Activated T-cell treated with anti-CD3 and anti-CD28 coated beads, Interleukin-2, amount 50 U/mL, for 24 hours (primary cell): Measurements from ENCODE around the gene NUDT12.

ENCODE experiments used
- DNase-seq: peaks from one replicate; pipeline ENCODE4 v3.0.0-alpha.2; 2020
- H3K27ac Mint-ChIP-seq: 2 replicates; pipeline ENCODE4 v1.8.0; 2020; ENCODE audit warnings: mild to moderate bottlenecking, mixed read lengths
- H3K27me3 Mint-ChIP-seq: 2 replicates; pipeline ENCODE4 v1.8.0; 2020; ENCODE audit warnings: mixed read lengths
- H3K36me3 Mint-ChIP-seq: 2 replicates; pipeline ENCODE4 v1.8.0; 2020; ENCODE audit warnings: low read depth, mixed read lengths
- H3K4me1 Mint-ChIP-seq: 2 replicates; pipeline ENCODE4 v1.8.0; 2020; ENCODE audit warnings: low read depth, mixed read lengths
- H3K4me3 Mint-ChIP-seq: 2 replicates; pipeline ENCODE4 v1.8.0; 2020; ENCODE audit warnings: mild to moderate bottlenecking, moderate library complexity, mixed read lengths
- H3K9me3 Mint-ChIP-seq: 2 replicates; pipeline ENCODE4 v1.8.0; 2020; ENCODE audit warnings: mixed read lengths

Gene NUDT12

DNA sequence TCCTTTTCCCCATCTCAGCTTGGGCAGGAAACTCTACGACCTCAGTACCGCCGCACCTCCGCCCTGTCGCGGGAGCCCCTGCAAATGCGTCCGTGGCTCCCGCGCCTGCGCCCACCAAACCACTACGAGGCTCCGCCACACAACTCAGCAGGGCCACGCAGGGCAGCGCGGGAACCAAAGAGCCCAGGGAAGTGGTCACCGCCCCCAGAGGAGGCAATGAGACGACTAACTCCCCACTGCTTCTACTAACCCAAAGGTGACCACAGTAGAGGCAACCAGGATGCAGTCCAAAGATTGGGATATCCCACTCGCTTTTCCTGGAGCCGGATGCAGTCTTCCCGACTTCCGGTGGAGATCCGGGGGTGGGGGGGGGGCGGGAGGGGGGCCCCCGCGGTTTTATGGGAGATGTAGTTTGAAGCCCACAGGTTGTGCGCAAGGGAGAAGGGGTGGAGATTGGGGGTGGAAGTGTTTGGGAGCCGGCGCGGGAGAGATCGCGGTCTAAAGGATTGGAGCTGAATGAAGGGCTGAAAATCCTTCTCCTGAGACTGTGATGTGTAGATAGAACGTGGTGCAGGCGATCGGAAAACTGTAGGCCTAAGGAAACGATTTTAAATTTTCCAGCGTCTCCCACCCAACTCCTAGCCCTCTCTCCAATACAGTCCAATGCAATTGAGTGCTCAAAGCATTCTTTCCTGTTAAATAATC lies at the start of gene NUDT12:
TSS of gene NUDT12 (minus strand) at position 337 of the 705 bp plus-strand sequence. CDS start 2,541 bp downstream, outside the sequence.
- no peaks in the 10 kb centered on the region for H3K27me3 Mint-ChIP-seq
- peaks cover 18% of the 10 kb centered on the region for H3K4me1 Mint-ChIP-seq
- H3K36me3 Mint-ChIP-seq = peaks cover 3% of the 10 kb centered on the region
- H3K4me3 Mint-ChIP-seq = peak within 1 kb of the TSS; percentile 81
- H3K27ac Mint-ChIP-seq = peak within 1 kb of the TSS; percentile 87
- DNase-seq = peak; percentile 72
- no peaks in the 10 kb centered on the region for H3K9me3 Mint-ChIP-seq

- H3K27ac Mint-ChIP-seq = no peak overlapping the region
- H3K4me3 Mint-ChIP-seq = no peak overlapping the region
- H3K36me3 Mint-ChIP-seq = no peaks in the 10 kb centered on the region
- no peaks in the 10 kb centered on the region for H3K4me1 Mint-ChIP-seq
- H3K27me3 Mint-ChIP-seq = no peaks in the 10 kb centered on the region
- DNase-seq = no peak
- H3K9me3 Mint-ChIP-seq = no peaks in the 10 kb centered on the region
Observed at GRCh38 chr5:103607346-103607745, 44.8 kb upstream of the NUDT12 start.

DNA sequence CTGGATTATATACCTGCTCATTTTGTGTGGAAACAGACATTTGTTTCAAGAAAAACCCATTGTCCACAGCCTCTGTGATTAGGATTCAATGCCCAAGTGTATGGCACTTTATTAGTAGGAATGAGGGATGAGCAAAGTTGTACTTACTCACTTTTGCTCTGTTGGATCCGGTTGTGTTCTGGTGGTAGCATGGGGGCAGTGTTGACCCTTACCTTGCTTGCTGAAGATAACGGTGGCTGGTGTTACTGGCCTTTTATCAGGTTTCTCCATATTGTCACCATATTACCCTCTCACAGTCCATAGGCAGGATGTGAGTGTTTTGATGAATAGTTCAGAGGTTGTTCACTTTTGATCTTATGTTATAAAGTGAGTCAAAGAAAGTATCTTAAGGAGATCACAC lies 42.7 kb upstream of the NUDT12 start:
- H3K4me3 Mint-ChIP-seq = no peak overlapping the region
- no peaks in the 10 kb centered on the region for H3K9me3 Mint-ChIP-seq
- no peak for DNase-seq
- no peaks in the 10 kb centered on the region for H3K4me1 Mint-ChIP-seq
- no peak overlapping the region for H3K27ac Mint-ChIP-seq
- no peaks in the 10 kb centered on the region for H3K36me3 Mint-ChIP-seq
- no peaks in the 10 kb centered on the region for H3K27me3 Mint-ChIP-seq

DNA sequence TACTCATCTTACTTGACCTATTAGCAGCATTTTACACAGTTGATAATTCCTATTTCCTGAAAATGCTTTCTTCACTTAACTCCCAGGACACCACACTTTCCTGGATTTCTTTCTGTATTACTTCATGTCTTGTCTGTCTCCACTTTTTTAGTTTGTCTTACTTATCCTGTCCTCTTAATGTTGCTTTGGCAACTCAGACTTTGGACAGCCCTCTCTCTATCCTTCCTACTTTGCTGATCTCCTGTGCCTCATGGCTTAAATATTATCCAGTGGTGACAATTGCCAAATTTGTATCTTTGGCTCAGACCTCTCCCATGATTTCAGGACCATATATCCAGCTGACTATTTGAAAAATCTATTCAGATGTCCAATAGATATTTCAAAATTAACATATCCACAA lies 39.8 kb upstream of the NUDT12 start:
- no peak overlapping the region for H3K4me3 Mint-ChIP-seq
- H3K27me3 Mint-ChIP-seq = peaks cover 1% of the 10 kb centered on the region
- DNase-seq = no peak
- H3K27ac Mint-ChIP-seq = no peak overlapping the region
- no peaks in the 10 kb centered on the region for H3K36me3 Mint-ChIP-seq
- H3K9me3 Mint-ChIP-seq = no peaks in the 10 kb centered on the region
- no peaks in the 10 kb centered on the region for H3K4me1 Mint-ChIP-seq

- no peak for DNase-seq
- H3K27ac Mint-ChIP-seq = no peak overlapping the region
- H3K9me3 Mint-ChIP-seq = no peaks in the 10 kb centered on the region
- no peaks in the 10 kb centered on the region for H3K4me1 Mint-ChIP-seq
- peaks cover 3% of the 10 kb centered on the region for H3K27me3 Mint-ChIP-seq
- H3K36me3 Mint-ChIP-seq = no peaks in the 10 kb centered on the region
- H3K4me3 Mint-ChIP-seq = no peak overlapping the region
Observed at GRCh38 chr5:103601314-103601713, 38.7 kb upstream of the NUDT12 start.

DNA sequence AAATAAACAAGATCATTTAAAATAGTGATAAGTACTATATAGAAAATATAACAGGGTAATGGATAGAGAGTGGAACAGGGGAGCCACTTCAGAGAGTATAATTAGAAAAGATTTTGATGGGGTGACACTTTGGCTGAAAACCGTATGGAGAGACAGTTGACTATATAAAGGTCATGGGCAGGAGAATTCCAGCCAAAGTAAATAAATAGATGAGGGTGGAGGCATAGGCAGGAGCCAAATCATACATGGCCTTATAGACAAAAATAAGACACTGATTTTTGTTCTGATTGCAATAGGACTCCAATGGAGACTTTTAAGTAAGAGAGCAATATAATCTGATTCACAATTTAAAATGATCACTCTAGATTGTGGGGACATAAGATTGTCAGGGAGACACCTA lies 37.5 kb upstream of the NUDT12 start:
- Mint-ChIP-seq H3K27me3 (peaks cover 7% of the 10 kb centered on the region), H3K27ac (no peak overlapping the region), H3K36me3 (no peaks in the 10 kb centered on the region), H3K4me1 (no peaks in the 10 kb centered on the region), H3K9me3 (no peaks in the 10 kb centered on the region), H3K4me3 (no peak overlapping the region)
- DNase-seq = no peak

- Mint-ChIP-seq H3K27ac (no peak overlapping the region), H3K27me3 (peaks cover 11% of the 10 kb centered on the region), H3K36me3 (no peaks in the 10 kb centered on the region), H3K4me3 (no peak overlapping the region), H3K9me3 (no peaks in the 10 kb centered on the region), H3K4me1 (no peaks in the 10 kb centered on the region)
- no peak for DNase-seq
Observed at GRCh38 chr5:103598997-103599566, 36.5 kb upstream of the NUDT12 start.

- H3K9me3 Mint-ChIP-seq = no peaks in the 10 kb centered on the region
- H3K36me3 Mint-ChIP-seq = no peaks in the 10 kb centered on the region
- H3K27me3 Mint-ChIP-seq = peaks cover 5% of the 10 kb centered on the region
- DNase-seq = no peak
- no peaks in the 10 kb centered on the region for H3K4me1 Mint-ChIP-seq
- no peak overlapping the region for H3K4me3 Mint-ChIP-seq
- no peak overlapping the region for H3K27ac Mint-ChIP-seq
Observed at GRCh38 chr5:103590221-103590620, 27.6 kb upstream of the NUDT12 start.

DNA sequence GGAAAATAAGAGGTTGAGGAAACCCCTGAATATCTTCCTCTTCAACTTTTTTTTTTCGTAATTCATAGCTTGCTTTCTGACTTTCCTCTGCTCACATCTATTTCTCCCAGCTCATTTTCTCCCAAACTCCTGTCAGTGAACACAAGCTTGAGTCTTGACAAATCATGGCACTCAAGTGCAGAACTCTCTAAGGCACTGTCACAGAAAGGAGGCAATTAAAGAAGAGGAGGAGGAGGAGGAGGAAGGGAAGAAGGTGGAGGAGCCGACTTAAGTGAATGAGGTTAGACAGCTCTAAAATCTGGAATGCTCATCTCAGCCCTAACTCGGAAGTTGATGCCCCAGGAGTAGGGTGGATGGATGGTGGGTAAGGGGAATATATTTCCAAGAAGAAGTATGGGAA lies 27.2 kb upstream of the NUDT12 start:
- DNase-seq = no peak
- H3K36me3 Mint-ChIP-seq = no peaks in the 10 kb centered on the region
- H3K4me1 Mint-ChIP-seq = no peaks in the 10 kb centered on the region
- H3K4me3 Mint-ChIP-seq = no peak overlapping the region
- H3K27me3 Mint-ChIP-seq = peaks cover 3% of the 10 kb centered on the region
- no peaks in the 10 kb centered on the region for H3K9me3 Mint-ChIP-seq
- no peak overlapping the region for H3K27ac Mint-ChIP-seq

DNA sequence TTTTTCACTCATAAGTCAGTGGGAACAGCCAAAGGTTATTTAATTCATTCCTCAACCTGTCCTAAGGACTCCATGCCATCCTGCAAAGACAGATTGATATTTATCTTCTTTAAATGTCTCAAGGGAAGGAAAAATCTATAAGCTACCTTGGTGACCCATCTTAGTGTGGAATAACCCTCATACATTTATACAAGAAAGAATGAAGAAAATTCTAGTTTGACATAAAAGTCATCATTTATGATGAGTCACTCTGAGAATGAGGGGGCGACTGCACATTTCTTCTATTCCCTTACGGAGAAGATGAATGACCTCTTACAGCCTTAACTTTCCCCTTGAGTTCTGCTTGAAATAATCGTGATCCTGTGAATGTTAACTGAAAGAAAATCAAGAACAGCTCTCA lies 26.8 kb upstream of the NUDT12 start:
- Mint-ChIP-seq H3K4me3 (no peak overlapping the region), H3K27me3 (peaks cover under 1% of the 10 kb centered on the region), H3K36me3 (no peaks in the 10 kb centered on the region), H3K4me1 (no peaks in the 10 kb centered on the region), H3K27ac (no peak overlapping the region), H3K9me3 (no peaks in the 10 kb centered on the region)
- DNase-seq = no peak

DNA sequence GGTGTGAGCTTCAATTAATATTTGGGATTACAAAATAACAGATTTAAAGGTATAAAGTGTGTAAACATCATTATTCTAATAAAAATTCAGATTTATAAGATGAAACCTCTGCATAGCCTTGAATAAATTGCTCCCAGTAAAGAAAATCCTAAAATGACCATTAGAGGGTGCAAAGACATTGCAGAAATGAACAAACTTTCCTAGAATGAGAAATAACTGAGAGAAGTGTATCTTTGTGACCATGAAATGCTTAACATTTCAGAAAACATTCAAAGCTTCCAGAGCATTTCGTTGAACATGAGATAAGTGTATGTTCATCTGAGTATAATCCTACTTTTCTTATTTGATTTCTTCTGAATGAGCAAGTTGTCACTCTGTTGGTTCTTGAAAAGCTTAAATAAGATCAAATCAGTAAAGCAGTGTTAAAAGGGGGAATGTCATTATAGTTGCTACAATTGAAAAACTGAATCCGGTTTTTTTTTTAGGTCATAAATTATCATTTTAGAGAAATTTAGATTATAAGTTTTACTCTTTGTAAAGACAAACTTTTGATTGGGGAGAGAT lies 24.7 kb upstream of the NUDT12 start:
- Mint-ChIP-seq H3K9me3 (no peaks in the 10 kb centered on the region), H3K27me3 (no peaks in the 10 kb centered on the region), H3K4me3 (no peak overlapping the region), H3K36me3 (no peaks in the 10 kb centered on the region), H3K27ac (no peak overlapping the region), H3K4me1 (no peaks in the 10 kb centered on the region)
- no peak for DNase-seq

DNA sequence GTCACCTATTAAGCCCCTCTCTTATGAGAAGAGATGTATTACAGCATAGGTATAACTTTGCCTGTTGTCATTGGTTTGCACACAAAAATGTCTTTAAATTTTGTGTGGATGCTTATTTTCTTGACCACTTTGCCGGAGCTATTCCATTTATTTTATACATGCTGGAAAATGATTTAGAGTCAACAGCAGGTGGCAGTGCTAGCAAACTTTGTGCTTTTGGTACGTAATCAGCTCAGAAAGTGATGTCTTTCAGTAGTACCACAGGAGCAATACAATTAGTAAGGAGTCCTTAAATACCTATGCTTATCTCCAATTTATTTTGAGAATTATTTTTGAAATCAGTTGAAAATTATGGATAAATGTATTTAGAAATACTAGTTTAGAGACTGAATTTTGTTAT lies 19.8 kb upstream of the NUDT12 start:
- Mint-ChIP-seq H3K9me3 (no peaks in the 10 kb centered on the region), H3K27me3 (peaks cover 2% of the 10 kb centered on the region), H3K4me1 (no peaks in the 10 kb centered on the region), H3K36me3 (no peaks in the 10 kb centered on the region), H3K27ac (no peak overlapping the region), H3K4me3 (no peak overlapping the region)
- DNase-seq = no peak

GRCh38 chr5:103573411-103573810 lies 10.8 kb upstream of the NUDT12 start:
- Mint-ChIP-seq H3K27ac (no peak overlapping the region), H3K4me3 (no peak overlapping the region), H3K36me3 (no peaks in the 10 kb centered on the region), H3K27me3 (peaks cover 2% of the 10 kb centered on the region), H3K9me3 (no peaks in the 10 kb centered on the region), H3K4me1 (no peaks in the 10 kb centered on the region)
- no peak for DNase-seq

GRCh38 chr5:103572454-103572853 lies 9.9 kb upstream of the NUDT12 start:
- Mint-ChIP-seq H3K27ac (no peak overlapping the region), H3K9me3 (no peaks in the 10 kb centered on the region), H3K27me3 (peaks cover 2% of the 10 kb centered on the region), H3K4me3 (no peak overlapping the region), H3K36me3 (no peaks in the 10 kb centered on the region), H3K4me1 (no peaks in the 10 kb centered on the region)
- no peak for DNase-seq

GRCh38 chr5:103571730-103572129 lies 9.1 kb upstream of the NUDT12 start:
- Mint-ChIP-seq H3K4me3 (no peak overlapping the region), H3K27me3 (peaks cover 2% of the 10 kb centered on the region), H3K36me3 (no peaks in the 10 kb centered on the region), H3K4me1 (no peaks in the 10 kb centered on the region), H3K27ac (no peak overlapping the region), H3K9me3 (no peaks in the 10 kb centered on the region)
- DNase-seq = no peak
